Measurements from ENCODE around the gene EGR1.

DNA sequence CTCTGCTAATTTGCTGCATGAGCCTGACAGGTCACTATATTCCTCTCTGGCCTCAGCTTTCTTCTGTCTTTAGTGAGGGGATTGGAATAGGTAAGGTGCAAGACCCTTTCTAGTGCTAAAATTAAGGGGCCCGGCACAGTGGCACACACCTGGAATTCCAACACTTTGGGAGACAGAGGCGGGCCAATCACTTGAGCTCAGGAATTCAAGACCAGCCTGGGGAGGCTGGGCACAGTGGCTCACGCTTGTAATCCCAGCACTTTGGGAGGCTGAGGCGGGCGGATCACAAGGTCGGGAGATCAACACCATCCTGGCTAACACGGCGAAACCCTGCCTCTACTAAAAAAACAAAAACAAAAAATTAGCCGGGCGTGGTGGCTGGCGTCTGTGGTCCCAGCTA, 37.2 kb downstream of the EGR1 start:
- TF ChIP-seq, protein P1, sequence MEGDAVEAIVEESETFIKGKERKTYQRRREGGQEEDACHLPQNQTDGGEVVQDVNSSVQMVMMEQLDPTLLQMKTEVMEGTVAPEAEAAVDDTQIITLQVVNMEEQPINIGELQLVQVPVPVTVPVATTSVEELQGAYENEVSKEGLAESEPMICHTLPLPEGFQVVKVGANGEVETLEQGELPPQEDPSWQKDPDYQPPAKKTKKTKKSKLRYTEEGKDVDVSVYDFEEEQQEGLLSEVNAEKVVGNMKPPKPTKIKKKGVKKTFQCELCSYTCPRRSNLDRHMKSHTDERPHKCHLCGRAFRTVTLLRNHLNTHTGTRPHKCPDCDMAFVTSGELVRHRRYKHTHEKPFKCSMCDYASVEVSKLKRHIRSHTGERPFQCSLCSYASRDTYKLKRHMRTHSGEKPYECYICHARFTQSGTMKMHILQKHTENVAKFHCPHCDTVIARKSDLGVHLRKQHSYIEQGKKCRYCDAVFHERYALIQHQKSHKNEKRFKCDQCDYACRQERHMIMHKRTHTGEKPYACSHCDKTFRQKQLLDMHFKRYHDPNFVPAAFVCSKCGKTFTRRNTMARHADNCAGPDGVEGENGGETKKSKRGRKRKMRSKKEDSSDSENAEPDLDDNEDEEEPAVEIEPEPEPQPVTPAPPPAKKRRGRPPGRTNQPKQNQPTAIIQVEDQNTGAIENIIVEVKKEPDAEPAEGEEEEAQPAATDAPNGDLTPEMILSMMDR (conservative IDR thresholded peaks at IDR 0.05; ENCODE audit: low read depth, low read length): no peak
- TF ChIP-seq POLR2A (IDR thresholded peaks at IDR 0.05; ENCODE audit: low read depth, low read length): no peak
- no peak for TF ChIP-seq CEBPB (IDR thresholded peaks at IDR 0.05; ENCODE audit: low read depth, low read length)
- TF ChIP-seq SMC3 (IDR thresholded peaks at IDR 0.05; ENCODE audit: low read depth, low read length): no peak

All from IMR-90 (cell line).